ENCODE data around the gene EEA1. TPM values are rescaled to one million over a fixed set of nuclear protein-coding genes. Genes with fewer than 3 reads are reported as not detected.

Gene EEA1
- total RNA-seq, 1 donor from 2014 or later = 17.5 TPM

- H3K27me3 Mint-ChIP-seq (ENCODE audit: insufficient read depth) = no peaks in the 10 kb centered on the region
- no peak overlapping the region for H3K4me3 Mint-ChIP-seq
- peaks cover 6% of the 10 kb centered on the region for H3K9me3 Mint-ChIP-seq
Measured at GRCh38 chr12:92905258-92905810, 23.8 kb downstream of the EEA1 start.

GRCh38 chr12:92900941-92901340, 28.2 kb downstream of the EEA1 start:
- H3K36me3 Mint-ChIP-seq (ENCODE audit: low read depth) = no peaks in the 10 kb centered on the region
- no peaks in the 10 kb centered on the region for H3K27me3 Mint-ChIP-seq (ENCODE audit: insufficient read depth)
- DNase-seq (ENCODE audit: low spot score) = no peak
- peaks cover 14% of the 10 kb centered on the region for H3K4me1 Mint-ChIP-seq (ENCODE audit: low read depth)
- H3K4me3 Mint-ChIP-seq = no peak overlapping the region
- intact Hi-C loops (cut with micrococcal nuclease) = no loop called here
- no peak overlapping the region for H3K27ac Mint-ChIP-seq
- H3K9me3 Mint-ChIP-seq = no peaks in the 10 kb centered on the region

More at GRCh38 chr12:92905258-92905810, 23.8 kb downstream of the EEA1 start:
- no peak overlapping the region for H3K27ac Mint-ChIP-seq
- peaks cover 2% of the 10 kb centered on the region for H3K36me3 Mint-ChIP-seq (ENCODE audit: low read depth)
- H3K4me1 Mint-ChIP-seq (ENCODE audit: low read depth) = peaks cover 5% of the 10 kb centered on the region
- intact Hi-C loops (cut with micrococcal nuclease) = no loop called here
- no peak for DNase-seq (ENCODE audit: low spot score)

GRCh38 chr12:92899386-92900001, 29.6 kb downstream of the EEA1 start:
- H3K27me3 Mint-ChIP-seq (ENCODE audit: insufficient read depth) = no peaks in the 10 kb centered on the region
- intact Hi-C loops (cut with micrococcal nuclease) = no loop called here
- H3K4me1 Mint-ChIP-seq (ENCODE audit: low read depth) = peaks cover 14% of the 10 kb centered on the region
- no peaks in the 10 kb centered on the region for H3K36me3 Mint-ChIP-seq (ENCODE audit: low read depth)
- H3K4me3 Mint-ChIP-seq = no peak overlapping the region
- no peaks in the 10 kb centered on the region for H3K9me3 Mint-ChIP-seq
- DNase-seq (ENCODE audit: low spot score) = no peak
- H3K27ac Mint-ChIP-seq = no peak overlapping the region

- Mint-ChIP-seq H3K4me3 (no peak overlapping the region), H3K9me3 (no peaks in the 10 kb centered on the region), H3K36me3 (ENCODE audit: low read depth) (no peaks in the 10 kb centered on the region), H3K4me1 (ENCODE audit: low read depth) (peaks cover 14% of the 10 kb centered on the region), H3K27me3 (ENCODE audit: insufficient read depth) (no peaks in the 10 kb centered on the region), H3K27ac (no peak overlapping the region)
- intact Hi-C loops (cut with micrococcal nuclease) = no loop called here
- DNase-seq (ENCODE audit: low spot score) = no peak
Measured at GRCh38 chr12:92898755-92899154, 30.3 kb downstream of the EEA1 start.

- Mint-ChIP-seq H3K27me3 (ENCODE audit: insufficient read depth) (no peaks in the 10 kb centered on the region), H3K4me1 (ENCODE audit: low read depth) (peaks cover 14% of the 10 kb centered on the region), H3K4me3 (no peak overlapping the region), H3K9me3 (no peaks in the 10 kb centered on the region), H3K27ac (no peak overlapping the region), H3K36me3 (ENCODE audit: low read depth) (no peaks in the 10 kb centered on the region)
- intact Hi-C loops (cut with micrococcal nuclease) = no loop called here
- DNase-seq (ENCODE audit: low spot score) = no peak
Measured at GRCh38 chr12:92897844-92898243, 31.3 kb downstream of the EEA1 start.

- intact Hi-C loops (cut with micrococcal nuclease) = no loop called here
- DNase-seq (ENCODE audit: low spot score) = no peak
- H3K27me3 Mint-ChIP-seq (ENCODE audit: insufficient read depth) = no peaks in the 10 kb centered on the region
- no peaks in the 10 kb centered on the region for H3K4me1 Mint-ChIP-seq (ENCODE audit: low read depth)
- no peak overlapping the region for H3K4me3 Mint-ChIP-seq
- no peaks in the 10 kb centered on the region for H3K9me3 Mint-ChIP-seq
- no peak overlapping the region for H3K27ac Mint-ChIP-seq
- peaks cover 14% of the 10 kb centered on the region for H3K36me3 Mint-ChIP-seq (ENCODE audit: low read depth)
Measured at GRCh38 chr12:92890601-92891106, 38.4 kb downstream of the EEA1 start.

GRCh38 chr12:92886131-92886530, 43.0 kb downstream of the EEA1 start:
- H3K9me3 Mint-ChIP-seq = no peaks in the 10 kb centered on the region
- H3K27me3 Mint-ChIP-seq (ENCODE audit: insufficient read depth) = no peaks in the 10 kb centered on the region
- peaks cover 26% of the 10 kb centered on the region for H3K36me3 Mint-ChIP-seq (ENCODE audit: low read depth)
- H3K4me1 Mint-ChIP-seq (ENCODE audit: low read depth) = peaks cover 4% of the 10 kb centered on the region
- DNase-seq (ENCODE audit: low spot score) = no peak
- no peak overlapping the region for H3K4me3 Mint-ChIP-seq
- no peak overlapping the region for H3K27ac Mint-ChIP-seq
- intact Hi-C loops (cut with micrococcal nuclease) = no loop called here

GRCh38 chr12:92879698-92880322, 49.3 kb downstream of the EEA1 start:
- H3K27ac Mint-ChIP-seq = no peak overlapping the region
- H3K9me3 Mint-ChIP-seq = no peaks in the 10 kb centered on the region
- no peaks in the 10 kb centered on the region for H3K27me3 Mint-ChIP-seq (ENCODE audit: insufficient read depth)
- H3K36me3 Mint-ChIP-seq (ENCODE audit: low read depth) = peaks cover 16% of the 10 kb centered on the region
- H3K4me1 Mint-ChIP-seq (ENCODE audit: low read depth) = peaks cover 4% of the 10 kb centered on the region
- H3K4me3 Mint-ChIP-seq = no peak overlapping the region
- intact Hi-C loops (cut with micrococcal nuclease) = no loop called here
- DNase-seq (ENCODE audit: low spot score) = no peak

GRCh38 chr12:92877904-92878303, 51.2 kb downstream of the EEA1 start:
- Mint-ChIP-seq H3K36me3 (ENCODE audit: low read depth) (peaks cover 7% of the 10 kb centered on the region), H3K27ac (no peak overlapping the region), H3K4me1 (ENCODE audit: low read depth) (no peaks in the 10 kb centered on the region), H3K9me3 (no peaks in the 10 kb centered on the region), H3K4me3 (no peak overlapping the region), H3K27me3 (ENCODE audit: insufficient read depth) (no peaks in the 10 kb centered on the region)
- intact Hi-C loops (cut with micrococcal nuclease) = no loop called here
- DNase-seq (ENCODE audit: low spot score) = no peak

GRCh38 chr12:92876496-92876895, 52.6 kb downstream of the EEA1 start:
- intact Hi-C loops (cut with micrococcal nuclease) = no loop called here
- DNase-seq (ENCODE audit: low spot score) = no peak
- H3K27ac Mint-ChIP-seq = no peak overlapping the region
- no peak overlapping the region for H3K4me3 Mint-ChIP-seq
- H3K9me3 Mint-ChIP-seq = no peaks in the 10 kb centered on the region
- no peaks in the 10 kb centered on the region for H3K27me3 Mint-ChIP-seq (ENCODE audit: insufficient read depth)
- no peaks in the 10 kb centered on the region for H3K4me1 Mint-ChIP-seq (ENCODE audit: low read depth)
- peaks cover 7% of the 10 kb centered on the region for H3K36me3 Mint-ChIP-seq (ENCODE audit: low read depth)

GRCh38 chr12:92871116-92871515, 58.0 kb downstream of the EEA1 start:
- no peak for DNase-seq (ENCODE audit: low spot score)
- intact Hi-C loops (cut with micrococcal nuclease) = no loop called here
- Mint-ChIP-seq H3K4me1 (ENCODE audit: low read depth) (no peaks in the 10 kb centered on the region), H3K36me3 (ENCODE audit: low read depth) (peaks cover 1% of the 10 kb centered on the region), H3K9me3 (no peaks in the 10 kb centered on the region), H3K4me3 (no peak overlapping the region), H3K27ac (no peak overlapping the region), H3K27me3 (ENCODE audit: insufficient read depth) (no peaks in the 10 kb centered on the region)

- Mint-ChIP-seq H3K4me1 (ENCODE audit: low read depth) (no peaks in the 10 kb centered on the region), H3K4me3 (no peak overlapping the region), H3K27me3 (ENCODE audit: insufficient read depth) (no peaks in the 10 kb centered on the region), H3K9me3 (no peaks in the 10 kb centered on the region), H3K36me3 (ENCODE audit: low read depth) (peaks cover 11% of the 10 kb centered on the region), H3K27ac (no peak overlapping the region)
- intact Hi-C loops (cut with micrococcal nuclease) = no loop called here
- no peak for DNase-seq (ENCODE audit: low spot score)
Measured at GRCh38 chr12:92866418-92866817, 62.7 kb downstream of the EEA1 start.

GRCh38 chr12:92863251-92863650, 65.8 kb downstream of the EEA1 start:
- H3K9me3 Mint-ChIP-seq = no peaks in the 10 kb centered on the region
- peaks cover 15% of the 10 kb centered on the region for H3K36me3 Mint-ChIP-seq (ENCODE audit: low read depth)
- no peaks in the 10 kb centered on the region for H3K27me3 Mint-ChIP-seq (ENCODE audit: insufficient read depth)
- DNase-seq (ENCODE audit: low spot score) = no peak
- no peak overlapping the region for H3K4me3 Mint-ChIP-seq
- H3K27ac Mint-ChIP-seq = no peak overlapping the region
- no peaks in the 10 kb centered on the region for H3K4me1 Mint-ChIP-seq (ENCODE audit: low read depth)
- intact Hi-C loops (cut with micrococcal nuclease) = no loop called here
